Thymus (tissue), 14 donors: ENCODE measurements around the gene RAPGEF4. TPM values are rescaled to one million over a fixed set of nuclear protein-coding genes. Genes with fewer than 3 reads are reported as not detected.

ENCODE experiments used
- DNase-seq, 9 donors: peaks; one replicate each; pipeline ENCODE4 v3.0.0-alpha.2; 2013; ENCODE audit warnings: low spot score in 9 of 9, low read depth in 6 of 9, missing footprints in 1 of 9
- H3K27ac ChIP-seq, 2 donors: one replicate each; pipeline ENCODE4 v1.5.1; 2013; ENCODE audit warnings: control low read depth in 1 of 2, low read depth in 1 of 2, low read length in 1 of 2, mild to moderate bottlenecking in 1 of 2, moderate library complexity in 1 of 2
- H3K27me3 ChIP-seq, 2 donors: one replicate each; pipeline ENCODE4 v1.5.1; 2013; ENCODE audit warnings: low read length in 1 of 2; ENCODE audit not compliant: control insufficient read depth in 2 of 2, insufficient read depth in 1 of 2
- H3K36me3 ChIP-seq, 2 donors: one replicate each; pipeline ENCODE4 v1.5.1; 2013; ENCODE audit warnings: low read length in 1 of 2, mild to moderate bottlenecking in 1 of 2, moderate library complexity in 1 of 2; ENCODE audit not compliant: control insufficient read depth in 2 of 2, insufficient read depth in 2 of 2
- H3K4me1 ChIP-seq, 2 donors: one replicate each; pipeline ENCODE4 v1.5.1; 2013; ENCODE audit warnings: low read length in 2 of 2; ENCODE audit not compliant: control insufficient read depth in 2 of 2, insufficient read depth in 2 of 2
- H3K4me3 ChIP-seq, 2 donors: one replicate each; pipeline ENCODE4 v1.5.1; 2013; ENCODE audit warnings: low read length in 2 of 2, control low read depth in 1 of 2, mild to moderate bottlenecking in 1 of 2
- H3K9me3 ChIP-seq, 2 donors: one replicate each; pipeline ENCODE4 v1.5.1; 2013; ENCODE audit warnings: low read length in 1 of 2, mild to moderate bottlenecking in 1 of 2; ENCODE audit not compliant: control insufficient read depth in 2 of 2, insufficient read depth in 1 of 2
- whole genome bisulfite sequencing: extraction: QIAGEN DNeasy Blood & Tissue Kit; methylation state at CpG from one replicate; pipeline ENCODE4 v1.1.7; 2013; 5-methylcytosine and 5-hydroxymethylcytosine counted together
- long read RNA-seq, 10 donors: transcript quantifications; one replicate each; lab custom pipeline, GENCODE V29; 2026
- polyA plus RNA-seq: library from polyadenylated mRNA; stranded (reverse); fragments of 200-250 nt; gene quantifications from one replicate; pipeline ENCODE4 v1.2.3, GENCODE V29; 2013
- total RNA-seq: library from RNA; stranded (reverse); fragments of 120-200 nt; gene quantifications from one replicate; pipeline ENCODE4 v1.2.4, GENCODE V29; 2013
- donor health status: healthy.

RAPGEF4 gene
- 2.0 TPM for total RNA-seq
- polyA plus RNA-seq = 3.6 TPM
- long read RNA-seq, donor 1 = 0 reads
- long read RNA-seq, donor 2, partial matches to known transcripts = 0 of 1 reads
- long read RNA-seq, donor 2, other reads (novel, unspliced or antisense) = 0 of 1 reads
- long read RNA-seq, donor 3 = 0 reads
- long read RNA-seq, donor 4 = 0 reads
- long read RNA-seq, donor 5 = 0 reads
- long read RNA-seq, donor 6 = 0 reads
- long read RNA-seq, donor 7 = 0 reads
- long read RNA-seq, donor 8 = 0 reads
- long read RNA-seq, donor 9 = 0 reads
- long read RNA-seq, donor 10 = 0 reads

DNA sequence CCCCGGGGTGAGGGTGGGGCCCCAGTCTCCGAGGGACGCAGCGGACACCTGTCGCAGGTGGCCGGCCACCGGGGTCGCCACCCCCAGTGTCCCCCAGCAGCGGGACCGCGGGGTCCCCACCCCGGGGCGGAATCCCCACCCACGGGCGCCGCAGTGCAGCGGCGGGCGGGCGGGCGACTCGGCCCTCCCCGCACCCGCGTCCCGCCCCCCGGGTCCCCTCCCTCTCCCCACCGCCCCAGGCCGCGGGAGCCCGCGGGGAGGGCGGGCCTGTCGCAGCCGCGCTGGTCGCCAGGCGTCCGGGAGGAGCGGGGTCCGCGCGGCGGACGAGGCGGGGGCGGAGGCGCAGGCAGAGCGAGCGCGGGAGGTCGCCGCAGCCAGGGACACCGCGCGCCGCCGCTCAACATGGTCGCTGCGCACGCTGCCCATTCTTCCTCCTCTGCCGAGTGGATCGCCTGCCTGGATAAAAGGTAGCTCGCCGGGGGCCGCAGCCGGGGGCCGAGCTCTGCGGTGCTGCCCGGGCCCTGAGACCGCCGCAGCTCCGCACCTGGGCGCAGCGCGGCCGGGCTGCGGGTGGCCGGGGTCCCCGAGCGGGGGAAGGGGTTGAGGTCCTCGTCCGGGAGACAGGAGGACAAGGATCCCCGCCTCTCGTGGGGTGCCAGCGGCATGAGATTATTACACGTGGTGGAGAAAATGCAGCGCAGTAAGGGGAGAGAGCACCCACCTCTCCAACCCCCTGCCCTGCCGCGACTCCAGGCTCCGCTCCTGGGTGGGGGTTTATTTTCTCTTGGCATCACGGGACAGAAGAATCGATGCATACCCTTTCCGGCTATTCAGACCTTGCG lies at the start of gene RAPGEF4:
TSS of gene RAPGEF4 (plus strand) at position 264 of the 842 bp plus-strand sequence. CDS start at position 403, 139 bp downstream.
- H3K4me1 ChIP-seq = peaks cover 4 to 7% of the 10 kb centered on the region in 2 donors
- DNase-seq = peak in 4 of 9 donors; percentile 16 to 40 (median 20)
- WGBS = under 1% methylated on average over 94 of the region's 95 CpGs
- H3K27ac ChIP-seq = no peak within 1 kb of the TSS
- H3K4me3 ChIP-seq = peak within 1 kb of the TSS; percentile 29 to 56
- no peaks in the 10 kb centered on the region for H3K9me3 ChIP-seq
- H3K27me3 ChIP-seq = peaks cover 30 to 38% of the 10 kb centered on the region in 2 donors
- H3K36me3 ChIP-seq = no peaks in the 10 kb centered on the region

DNA sequence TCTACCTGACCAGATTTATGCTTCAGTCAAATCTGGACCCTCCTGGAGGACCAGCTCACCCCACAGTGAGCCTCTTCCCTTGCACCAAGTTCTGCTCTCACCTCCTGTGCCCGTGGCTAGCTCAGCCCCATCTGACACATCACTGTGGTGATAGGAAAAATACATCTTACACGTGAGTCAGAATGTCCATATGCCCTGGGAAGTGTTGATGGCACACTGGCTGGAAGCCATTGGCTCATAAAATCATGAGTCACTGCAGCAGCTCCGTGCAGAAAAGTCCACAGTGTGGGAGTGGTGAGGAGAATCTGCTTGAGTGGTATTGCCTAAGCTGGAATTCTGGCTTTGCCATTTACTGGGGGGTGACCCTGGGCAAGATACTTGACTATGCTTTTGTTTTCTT lies 42.6 kb upstream of the RAPGEF4 start:
- H3K9me3 ChIP-seq = no peaks in the 10 kb centered on the region
- DNase-seq = no peak
- no peak overlapping the region for H3K27ac ChIP-seq
- WGBS = 36% methylated on average over 3 of the region's 3 CpGs
- H3K4me3 ChIP-seq = no peak overlapping the region
- H3K27me3 ChIP-seq = no peaks in the 10 kb centered on the region
- peaks cover 0 to 10% of the 10 kb centered on the region in 2 donors for H3K4me1 ChIP-seq
- no peaks in the 10 kb centered on the region for H3K36me3 ChIP-seq

DNA sequence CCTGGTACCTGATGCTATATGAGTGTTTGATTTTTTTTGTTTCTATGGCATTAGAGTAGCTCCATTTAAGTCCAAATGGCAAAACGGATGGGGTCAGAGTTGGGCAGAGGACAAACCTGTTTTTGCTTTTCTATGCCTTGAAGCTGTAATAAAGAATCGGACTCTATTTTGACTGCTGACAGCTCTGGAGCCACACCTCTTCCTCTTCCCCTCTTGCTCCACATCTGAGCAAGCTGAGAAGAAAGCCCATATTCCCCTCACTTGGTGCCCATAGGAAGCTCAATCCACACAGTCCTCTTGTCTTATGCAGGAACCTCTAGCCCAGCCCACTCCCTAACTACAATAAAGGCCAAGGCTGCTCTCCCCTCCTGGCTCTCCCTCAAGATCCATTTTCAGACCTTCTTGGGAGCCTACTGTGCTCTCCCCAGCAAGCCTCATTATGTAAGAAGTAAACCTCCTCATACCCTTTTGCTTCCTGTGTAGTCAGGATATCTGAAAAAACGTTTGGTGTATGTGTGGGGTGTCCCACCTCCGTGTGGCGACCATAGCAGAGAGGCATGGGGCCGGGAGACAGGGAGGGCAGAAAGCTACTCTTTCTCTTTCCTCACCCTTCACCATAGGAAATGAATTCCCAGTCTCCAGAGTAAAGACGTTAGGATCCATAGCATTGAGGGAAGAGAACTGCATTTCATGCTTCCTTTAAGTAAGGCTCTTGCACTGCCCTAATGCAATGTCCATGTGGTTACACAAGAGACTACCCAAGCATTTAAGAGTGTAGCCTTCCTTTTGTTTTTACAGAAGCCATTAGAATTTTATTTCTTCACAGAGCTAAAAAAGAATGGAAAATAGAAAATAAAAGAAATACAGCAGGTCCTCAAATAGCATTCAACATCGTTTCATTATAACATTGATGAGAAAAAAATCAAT lies 41.9 kb upstream of the RAPGEF4 start:
- DNase-seq = peak in 1 of 9 donors; percentile 35
- Histone ChIP-seq H3K4me1 (peaks cover 0 to 10% of the 10 kb centered on the region in 2 donors), H3K27me3 (no peaks in the 10 kb centered on the region), H3K27ac (no peak overlapping the region), H3K36me3 (no peaks in the 10 kb centered on the region), H3K4me3 (no peak overlapping the region), H3K9me3 (no peaks in the 10 kb centered on the region)
- 62% methylated on average over 8 of the region's 8 CpGs for WGBS

DNA sequence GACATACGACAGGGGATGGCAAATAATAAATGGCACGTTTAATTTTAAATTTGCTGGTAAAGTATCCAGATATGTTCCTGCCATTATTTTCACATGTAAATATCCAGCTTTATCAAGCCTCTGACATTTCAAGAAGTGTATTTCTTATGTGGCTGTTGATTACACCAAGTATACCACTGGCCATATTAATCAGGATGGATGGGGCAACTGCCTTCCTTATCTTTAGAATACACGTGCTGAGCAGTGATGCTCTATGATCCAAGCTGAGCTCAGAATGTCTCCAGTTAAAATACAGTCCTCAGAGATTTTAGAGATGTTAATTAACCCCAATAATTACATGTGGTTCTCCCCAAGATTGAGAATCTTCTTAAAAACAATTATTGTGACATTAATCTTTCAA lies 38.3 kb upstream of the RAPGEF4 start:
- Histone ChIP-seq H3K4me1 (peaks cover 0 to 10% of the 10 kb centered on the region in 2 donors), H3K9me3 (no peaks in the 10 kb centered on the region), H3K36me3 (no peaks in the 10 kb centered on the region), H3K27ac (no peak overlapping the region), H3K27me3 (no peaks in the 10 kb centered on the region), H3K4me3 (no peak overlapping the region)
- DNase-seq = no peak
- 94% methylated on average over 3 of the region's 3 CpGs for WGBS

DNA sequence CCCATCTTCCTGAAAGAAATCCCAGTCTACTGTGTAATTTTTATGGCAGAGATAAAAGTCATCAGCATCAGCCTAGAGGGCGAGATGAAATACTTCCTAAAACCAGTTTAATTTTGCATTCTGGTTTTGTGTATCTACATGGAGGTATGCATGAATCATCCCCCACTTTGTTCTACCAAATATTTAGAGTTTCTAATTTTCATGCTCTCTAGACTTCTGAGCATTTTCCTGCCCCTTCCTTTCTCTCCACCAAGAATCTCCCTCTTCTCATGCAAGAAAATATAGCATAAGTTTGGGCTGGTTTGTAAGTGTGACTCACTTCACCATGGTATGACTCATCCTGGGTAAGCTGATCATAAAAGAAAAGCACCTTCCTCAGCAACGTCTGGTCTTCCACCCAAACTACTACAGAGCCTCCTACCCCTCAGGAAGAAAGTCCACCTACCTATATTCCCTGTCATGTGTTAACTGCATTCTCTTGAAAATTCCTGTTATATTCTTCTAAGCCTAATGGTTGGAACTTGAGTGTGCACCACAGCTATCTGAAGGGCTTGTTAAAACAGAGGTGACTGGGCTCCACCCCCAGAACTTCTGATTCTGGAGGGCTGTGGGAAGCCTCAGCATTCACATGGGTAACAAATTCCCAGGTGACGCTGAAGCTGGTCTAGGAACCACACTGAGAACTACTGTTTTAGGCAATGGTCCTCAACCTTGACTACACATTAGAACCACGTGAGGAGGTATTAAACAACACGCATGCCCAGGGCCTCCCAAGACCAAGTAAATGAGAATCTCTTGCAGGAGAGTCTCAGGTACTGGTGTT lies 37.4 kb upstream of the RAPGEF4 start:
- Histone ChIP-seq H3K4me1 (peaks cover 0 to 7% of the 10 kb centered on the region in 2 donors), H3K27me3 (no peaks in the 10 kb centered on the region), H3K9me3 (no peaks in the 10 kb centered on the region), H3K36me3 (no peaks in the 10 kb centered on the region), H3K4me3 (no peak overlapping the region), H3K27ac (no peak overlapping the region)
- 79% methylated on average over 5 of the region's 5 CpGs for WGBS
- peak in 1 of 9 donors; percentile 17 for DNase-seq

DNA sequence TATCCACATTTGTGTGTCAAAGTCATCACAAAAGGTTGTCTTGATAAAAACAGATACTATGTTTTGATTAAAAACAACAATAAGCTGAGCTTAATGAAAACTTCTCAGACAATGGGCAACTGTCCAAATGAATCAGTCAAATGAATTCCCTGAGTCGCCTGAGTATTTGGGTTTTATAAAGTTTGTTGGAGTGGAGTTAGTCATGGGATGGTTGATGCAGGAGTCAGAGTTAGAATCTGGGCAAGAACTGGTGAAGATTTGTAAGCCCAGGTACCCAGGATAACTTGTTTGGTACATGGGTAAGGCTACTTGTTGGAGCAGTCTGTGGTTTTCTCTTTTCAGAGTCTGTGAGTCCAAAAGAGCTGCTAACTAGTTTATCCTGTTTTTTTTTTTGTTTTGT lies 34.4 kb upstream of the RAPGEF4 start:
- H3K36me3 ChIP-seq = no peaks in the 10 kb centered on the region
- H3K27me3 ChIP-seq = no peaks in the 10 kb centered on the region
- H3K4me1 ChIP-seq = no peaks in the 10 kb centered on the region
- 94% methylated on average over 1 of the region's 1 CpG for WGBS
- no peak overlapping the region for H3K4me3 ChIP-seq
- DNase-seq = no peak
- H3K9me3 ChIP-seq = no peaks in the 10 kb centered on the region
- no peak overlapping the region for H3K27ac ChIP-seq

DNA sequence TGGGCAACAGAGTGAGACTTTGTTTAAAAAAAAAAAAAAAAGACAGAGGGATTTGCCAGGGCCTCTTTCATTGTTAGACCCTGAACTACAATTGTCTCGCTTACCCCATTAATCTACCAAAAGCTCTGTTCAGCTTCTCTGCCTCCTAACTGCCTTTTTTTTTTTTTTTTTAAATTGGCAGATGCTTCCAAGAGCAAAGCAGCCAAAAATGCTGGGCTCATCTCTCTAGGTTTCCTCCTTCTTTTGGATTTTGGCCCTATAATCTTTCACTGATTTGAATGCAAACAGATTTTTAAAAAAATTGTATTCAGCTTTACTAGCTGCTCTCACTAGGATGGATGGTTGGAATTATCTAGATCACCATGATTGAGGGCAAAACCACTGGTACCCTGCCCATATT lies 33.2 kb upstream of the RAPGEF4 start:
- WGBS = 96% methylated on average over 1 of the region's 1 CpG
- H3K4me3 ChIP-seq = no peak overlapping the region
- no peaks in the 10 kb centered on the region for H3K4me1 ChIP-seq
- no peaks in the 10 kb centered on the region for H3K36me3 ChIP-seq
- H3K27ac ChIP-seq = no peak overlapping the region
- DNase-seq = no peak
- H3K9me3 ChIP-seq = no peaks in the 10 kb centered on the region
- no peaks in the 10 kb centered on the region for H3K27me3 ChIP-seq
